GM23248 (cell line): ENCODE measurements around the gene IDI2. TPM values are rescaled to one million over a fixed set of nuclear protein-coding genes. Genes with fewer than 3 reads are reported as not detected.
A peak's percentile ranks its signal among the peaks of the same experiment; 100 is the strongest.
"Not testable (repeated sequence)": the region's sequence is repeated elsewhere in the genome, so short reads cannot be mapped to it uniquely, and the experiment has no call there.

Experiments
- DNase-seq: peaks from one replicate; pipeline ENCODE4 v3.0.0-alpha.2; 2015
- H2AFZ ChIP-seq: fragments of 200-600 bp; sonication (generic); 2 replicates; pipeline ENCODE4 v1.6.1; 2016; ENCODE audit warnings: antibody characterized with exemption
- H3F3A ChIP-seq: fragments of 200-600 bp; sonication (generic); 2 replicates; pipeline ENCODE4 v1.6.1; 2016; ENCODE audit warnings: mild to moderate bottlenecking, antibody characterized with exemption, mixed run types; ENCODE audit not compliant: insufficient read depth
- H3K27ac ChIP-seq: fragments of 200-600 bp; sonication (generic); 2 replicates; pipeline ENCODE4 v1.5.1; 2016; ENCODE audit warnings: mild to moderate bottlenecking
- H3K27me3 ChIP-seq: fragments of 200-600 bp; sonication (generic); replicated peaks from 2 replicates; pipeline ENCODE4 v1.6.1; 2016; ENCODE audit warnings: mild to moderate bottlenecking; ENCODE audit not compliant: insufficient read depth
- H3K36me3 ChIP-seq: fragments of 200-600 bp; sonication (generic); 2 replicates; pipeline ENCODE4 v1.6.1; 2016; ENCODE audit warnings: low read depth, mild to moderate bottlenecking
- H3K4me1 ChIP-seq: fragments of 200-600 bp; sonication (generic); 2 replicates; pipeline ENCODE4 v1.6.1; 2016; ENCODE audit warnings: mild to moderate bottlenecking; ENCODE audit not compliant: insufficient read depth
- H3K4me2 ChIP-seq: fragments of 200-600 bp; sonication (generic); one replicate; pipeline ENCODE4 v1.6.1; 2016; ENCODE audit warnings: mild to moderate bottlenecking; ENCODE audit not compliant: unreplicated experiment
- H3K4me3 ChIP-seq: fragments of 200-600 bp; sonication (generic); 2 replicates; pipeline ENCODE4 v1.5.1; 2016; ENCODE audit warnings: mild to moderate bottlenecking
- H3K79me2 ChIP-seq: fragments of 200-600 bp; sonication (generic); 2 replicates; pipeline ENCODE4 v1.6.1; 2016; ENCODE audit warnings: mild to moderate bottlenecking; ENCODE audit not compliant: insufficient read depth
- H3K9ac ChIP-seq: fragments of 200-600 bp; sonication (generic); 2 replicates; pipeline ENCODE4 v1.6.1; 2016; ENCODE audit warnings: mild to moderate bottlenecking
- H3K9me2 ChIP-seq: fragments of 200-600 bp; sonication (generic); 2 replicates; pipeline ENCODE4 v1.6.1; 2016; ENCODE audit warnings: mixed run types, mild to moderate bottlenecking, moderate library complexity; ENCODE audit not compliant: insufficient read depth
- H3K9me3 ChIP-seq: fragments of 200-600 bp; sonication (generic); one replicate; pipeline ENCODE4 v1.6.1; 2017; ENCODE audit warnings: low read depth
- H4K20me1 ChIP-seq: fragments of 200-600 bp; sonication (generic); 2 replicates; pipeline ENCODE4 v1.6.0; 2016; ENCODE audit not compliant: insufficient read depth
- EZH2 ChIP-seq: fragments of 200-600 bp; sonication (generic); IDR thresholded peaks from 2 replicates; pipeline ENCODE4 v1.6.1; 2018; ENCODE audit warnings: antibody characterized with exemption, mild to moderate bottlenecking; ENCODE audit not compliant: insufficient read depth, poor library complexity, severe bottlenecking
- EZH2phosphoT487 ChIP-seq: fragments of 200-600 bp; sonication (generic); IDR thresholded peaks from 2 replicates; pipeline ENCODE4 v1.6.1; 2018; ENCODE audit warnings: antibody characterized with exemption, moderate library complexity, mild to moderate bottlenecking, low read depth; ENCODE audit not compliant: insufficient read depth
- WGBS, 2 experiments: methylation state at CpG; one replicate each; pipeline ENCODE4 v1.1.6; 2015 to 2017; ENCODE audit warnings: low lambda C conversion rate in 2 of 2, low coverage in 1 of 2; ENCODE audit errors: missing lambda C conversion rate in 2 of 2; 5-methylcytosine and 5-hydroxymethylcytosine counted together
- in situ Hi-C: fragments of 300-500 bp; cut with MboI; formaldehyde crosslinking; loops from 2 replicates; pipeline ENCODE4 v1.15.0; 2020
- polyA plus RNA-seq: library from polyadenylated mRNA; unstranded; fragments of >200 nt; fragmentation: Nextera tagmentation; extraction: Ambion mirVana; gene quantifications from 2 replicates; pipeline ENCODE4 v1.2.1, GENCODE V29; 2016
- total RNA-seq: library from RNA; depleted of rRNA; stranded (reverse); fragments of >200 nt; shearing (Covaris generic); gene quantifications from 2 replicates; pipeline ENCODE4 v1.2.3, GENCODE V29; 2014

The IDI2 gene
- total and polyA plus RNA-seq, 2 experiments from 2014 or later, result not detected

DNA sequence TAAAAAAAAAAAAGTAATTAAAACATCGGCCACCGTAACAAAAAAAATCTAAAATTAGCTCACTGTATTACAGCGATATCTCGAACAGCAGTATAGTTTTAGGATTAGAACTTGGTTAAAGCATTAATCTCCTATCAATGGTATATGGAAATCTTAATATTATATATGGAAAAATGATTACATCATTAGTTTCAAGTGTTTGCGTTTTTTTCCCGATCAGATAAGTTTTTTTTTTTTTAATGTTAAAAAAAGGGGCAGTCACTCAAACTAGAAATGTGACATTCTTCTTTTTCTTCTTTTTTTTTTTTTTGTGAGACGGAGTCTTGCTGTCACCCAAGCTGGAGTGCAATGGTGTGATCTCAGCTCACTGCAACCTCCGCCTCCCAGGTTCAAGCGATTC is 15.9 kb upstream of the IDI2 start:
- Histone ChIP-seq H3K9ac (no peak overlapping the region), H3K27ac (no peak overlapping the region), H3F3A (peaks cover 14% of the 10 kb centered on the region; the same call in 1 of the 2 replicates), H3K4me3 (no peak overlapping the region), H3K9me2 (no peaks in the 10 kb centered on the region), H3K4me2 (no peak overlapping the region), H3K4me1 (no peaks in the 10 kb centered on the region), H3K36me3 (peaks cover 30% of the 10 kb centered on the region), H4K20me1 (no peaks in the 10 kb centered on the region), H2AFZ (no peak overlapping the region), H3K79me2 (peaks cover 38% of the 10 kb centered on the region), H3K9me3 (no peaks in the 10 kb centered on the region), H3K27me3 (no peaks in the 10 kb centered on the region)
- no peak for TF ChIP-seq EZH2phosphoT487
- TF ChIP-seq EZH2, result no peak
- 94 to 96% methylated on average over 9 of the region's 9 CpGs for WGBS, 2 experiments
- DNase-seq, result no peak
- in situ Hi-C loops, result no loop called here

DNA sequence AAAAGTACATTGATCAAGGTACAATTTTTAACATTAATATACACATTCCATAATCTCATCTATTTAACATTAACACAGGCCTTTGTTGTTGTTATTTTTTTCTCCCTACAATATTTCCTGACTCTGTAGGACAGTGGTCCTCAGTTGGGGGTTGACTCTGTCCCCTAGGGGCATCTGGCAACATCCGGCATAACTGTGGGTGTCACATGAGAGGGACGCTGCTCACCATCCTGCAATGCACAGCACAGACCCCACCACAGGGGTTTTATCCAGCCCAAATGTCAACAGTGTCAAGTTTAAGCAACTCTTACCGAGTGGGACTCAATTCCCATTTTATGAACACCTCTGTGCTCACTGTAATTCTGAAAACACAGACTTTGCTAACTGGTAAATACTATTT is 14.5 kb upstream of the IDI2 start:
- H3K36me3 ChIP-seq, result peaks cover 30% of the 10 kb centered on the region
- no peak overlapping the region for H3K4me2 ChIP-seq
- no peaks in the 10 kb centered on the region for H3K4me1 ChIP-seq
- no peaks in the 10 kb centered on the region for H3K9me3 ChIP-seq
- peaks cover 25% of the 10 kb centered on the region for H3K79me2 ChIP-seq
- TF ChIP-seq EZH2, result no peak
- no peak for TF ChIP-seq EZH2phosphoT487
- H3F3A ChIP-seq, result peaks cover 14% of the 10 kb centered on the region; the same call in 1 of the 2 replicates
- no peak overlapping the region for H3K4me3 ChIP-seq
- H4K20me1 ChIP-seq, result no peaks in the 10 kb centered on the region
- H3K9me2 ChIP-seq, result no peaks in the 10 kb centered on the region
- in situ Hi-C loops, result no loop called here
- no peak for DNase-seq
- no peak overlapping the region for H3K27ac ChIP-seq
- H3K27me3 ChIP-seq, result no peaks in the 10 kb centered on the region
- H3K9ac ChIP-seq, result no peak overlapping the region
- 83 to 84% methylated on average over 3 of the region's 3 CpGs for WGBS, 2 experiments
- no peak overlapping the region for H2AFZ ChIP-seq

GRCh38 chr10:1038769-1039168 is 13.1 kb upstream of the IDI2 start:
- WGBS, 2 experiments, result 91% methylated on average over 14 of the region's 20 CpGs; no CpG with 5 or more reads in 1 of the 2 experiments
- H2AFZ ChIP-seq, H3K9me3 ChIP-seq, H3K4me2 ChIP-seq, H4K20me1 ChIP-seq, H3K27me3 ChIP-seq, H3K4me3 ChIP-seq, in situ Hi-C loops, DNase-seq, H3K9ac ChIP-seq, H3K4me1 ChIP-seq, H3K9me2 ChIP-seq, H3K27ac ChIP-seq: not testable (repeated sequence)
- Histone ChIP-seq H3F3A (peaks cover 14% of the 10 kb centered on the region; the same call in 1 of the 2 replicates), H3K36me3 (peaks cover 30% of the 10 kb centered on the region), H3K79me2 (peaks cover 11% of the 10 kb centered on the region)

- Histone ChIP-seq H3K9me2 (no peaks in the 10 kb centered on the region), H3K9me3 (no peaks in the 10 kb centered on the region), H3K27me3 (no peaks in the 10 kb centered on the region), H3K4me2 (no peak overlapping the region), H3K36me3 (peaks cover 17% of the 10 kb centered on the region), H3K79me2 (no peaks in the 10 kb centered on the region), H2AFZ (no peak overlapping the region), H3K27ac (no peak overlapping the region), H3K9ac (no peak overlapping the region), H4K20me1 (no peaks in the 10 kb centered on the region), H3F3A (peaks cover 9% of the 10 kb centered on the region; the same call in 1 of the 2 replicates), H3K4me3 (no peak overlapping the region), H3K4me1 (no peaks in the 10 kb centered on the region)
- no peak for DNase-seq
- 72 to 75% methylated on average over 11 of the region's 11 CpGs for WGBS, 2 experiments
- in situ Hi-C loops, result no loop called here
- TF ChIP-seq EZH2phosphoT487, result no peak
- no peak for TF ChIP-seq EZH2
Observed at GRCh38 chr10:1037098-1037497, 11.4 kb upstream of the IDI2 start.

GRCh38 chr10:1036341-1036791 is 10.7 kb upstream of the IDI2 start:
- Histone ChIP-seq H3K79me2 (no peaks in the 10 kb centered on the region), H3K9ac (no peak overlapping the region), H3K4me1 (no peaks in the 10 kb centered on the region), H2AFZ (no peak overlapping the region), H3K36me3 (peaks cover 11% of the 10 kb centered on the region), H3K4me3 (no peak overlapping the region), H3K9me3 (no peaks in the 10 kb centered on the region), H3K9me2 (no peaks in the 10 kb centered on the region), H3K4me2 (no peak overlapping the region), H3K27me3 (no peaks in the 10 kb centered on the region), H3K27ac (no peak overlapping the region), H3F3A (peaks cover 9% of the 10 kb centered on the region; the same call in 1 of the 2 replicates), H4K20me1 (no peaks in the 10 kb centered on the region)
- in situ Hi-C loops, result no loop called here
- WGBS, 2 experiments, result 79 to 82% methylated on average over 14 of the region's 14 CpGs
- DNase-seq, result peak; percentile 44
- TF ChIP-seq EZH2, result no peak
- TF ChIP-seq EZH2phosphoT487, result no peak
